Thoracic aorta (tissue), 2 donors: Measurements from ENCODE around the gene PAF1. TPM values are rescaled to one million over a fixed set of nuclear protein-coding genes. Genes with fewer than 3 reads are reported as not detected.

Experiments used
- ATAC-seq: fragments of 150-250 bp; one replicate; pipeline ENCODE4 v1.8.0; 2017; ENCODE audit warnings: low read depth; ENCODE audit not compliant: insufficient number of reproducible peaks, low FRiP score
- DNase-seq: peaks from one replicate; pipeline ENCODE4 v3.0.0-alpha.2; 2020; ENCODE audit warnings: low spot score
- H3K27ac ChIP-seq, 2 donors: fragments of 200-600 bp; sonication (generic); 1 replicate in 1 of 2; 2 replicates in 1 of 2; pipeline ENCODE4 v1.5.1; 2016; ENCODE audit warnings: mild to moderate bottlenecking in 2 of 2, moderate library complexity in 2 of 2
- H3K27me3 ChIP-seq: fragments of 200-600 bp; sonication (generic); replicated peaks from 2 replicates; pipeline ENCODE4 v1.6.0; 2016; ENCODE audit warnings: mild to moderate bottlenecking; ENCODE audit not compliant: insufficient read depth
- H3K36me3 ChIP-seq: fragments of 200-600 bp; sonication (generic); one replicate; pipeline ENCODE4 v1.5.1; 2016
- H3K4me1 ChIP-seq, 2 donors: fragments of 200-600 bp; sonication (generic); 1 replicate in 1 of 2; 2 replicates in 1 of 2; pipeline versions ENCODE4 v1.5.1 to v1.6.0; 2016; ENCODE audit warnings: low read depth in 2 of 2, mild to moderate bottlenecking in 1 of 2; ENCODE audit not compliant: control insufficient read depth in 1 of 2
- H3K4me3 ChIP-seq: fragments of 200-600 bp; sonication (generic); 2 replicates; pipeline ENCODE4 v1.5.1; 2016; ENCODE audit warnings: mild to moderate bottlenecking
- H3K9me3 ChIP-seq: fragments of 200-600 bp; sonication (generic); 2 replicates; pipeline ENCODE4 v1.5.1; 2016
- CTCF ChIP-seq: fragments of 200-600 bp; sonication (generic); IDR thresholded peaks from one replicate; pipeline ENCODE4 v1.5.1; 2019; ENCODE audit warnings: antibody characterized with exemption
- total RNA-seq, 2 donors: library from RNA; depleted of rRNA; stranded (reverse); fragments of >200 nt; gene quantifications; one replicate each; pipeline versions ENCODE4 v1.1.0 to v1.2.3, GENCODE V29; 2016

Gene PAF1
- total RNA-seq, 2 donors from 2014 or later: 25.7 to 34.5 TPM

DNA sequence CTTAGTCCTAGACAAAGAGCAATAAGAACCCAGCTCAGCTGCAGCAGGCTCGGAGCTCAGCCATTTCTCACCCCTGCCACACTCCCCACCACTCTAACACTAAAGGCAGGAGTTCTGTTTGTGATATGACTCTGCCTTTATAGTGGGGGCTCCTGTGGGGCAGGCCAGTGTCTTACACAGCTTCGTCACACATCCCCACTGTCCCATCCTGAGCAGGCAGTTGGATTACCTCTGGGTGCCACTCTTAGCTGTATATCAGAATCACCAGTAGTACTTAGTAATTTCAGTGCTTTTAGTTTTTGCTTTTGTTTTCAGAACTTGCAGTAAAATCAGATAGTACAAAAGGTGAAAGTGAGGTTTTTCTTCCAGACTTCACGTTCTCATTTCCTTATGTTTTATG, 31.9 kb downstream of the PAF1 start:
- H3K27me3 ChIP-seq: no peaks in the 10 kb centered on the region
- DNase-seq: no peak
- no peak overlapping the region for H3K27ac ChIP-seq
- TF ChIP-seq CTCF: no peak
- H3K4me1 ChIP-seq: peaks cover 0 to 7% of the 10 kb centered on the region in 2 donors
- H3K36me3 ChIP-seq: peaks cover 59% of the 10 kb centered on the region
- no peak for ATAC-seq
- H3K9me3 ChIP-seq: no peaks in the 10 kb centered on the region
- H3K4me3 ChIP-seq: no peak overlapping the region

DNA sequence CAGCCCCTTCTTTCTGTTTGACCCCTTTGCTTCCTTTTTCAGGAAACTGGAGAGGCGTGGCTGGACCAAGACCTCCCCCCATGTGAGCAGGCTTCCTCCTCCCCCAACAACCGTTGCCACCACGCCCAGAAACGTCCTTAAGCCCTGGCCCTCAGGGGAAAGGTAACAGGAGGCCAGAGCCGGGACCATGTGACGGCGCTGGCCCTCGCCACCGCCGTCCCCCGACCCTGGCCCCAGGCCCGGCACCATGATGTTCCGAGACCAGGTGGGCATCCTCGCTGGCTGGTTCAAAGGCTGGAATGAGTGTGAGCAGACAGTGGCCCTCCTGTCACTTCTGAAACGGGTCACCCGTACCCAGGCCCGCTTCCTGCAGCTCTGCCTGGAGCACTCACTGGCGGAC, 34.3 kb downstream of the PAF1 start:
- ATAC-seq (no peak), DNase-seq (no peak)
- no peak for TF ChIP-seq CTCF
- Histone ChIP-seq H3K9me3 (no peaks in the 10 kb centered on the region), H3K4me3 (no peak overlapping the region), H3K27me3 (no peaks in the 10 kb centered on the region), H3K27ac (no peak overlapping the region), H3K36me3 (peaks cover 60% of the 10 kb centered on the region), H3K4me1 (peaks cover 0 to under 1% of the 10 kb centered on the region in 2 donors)

DNA sequence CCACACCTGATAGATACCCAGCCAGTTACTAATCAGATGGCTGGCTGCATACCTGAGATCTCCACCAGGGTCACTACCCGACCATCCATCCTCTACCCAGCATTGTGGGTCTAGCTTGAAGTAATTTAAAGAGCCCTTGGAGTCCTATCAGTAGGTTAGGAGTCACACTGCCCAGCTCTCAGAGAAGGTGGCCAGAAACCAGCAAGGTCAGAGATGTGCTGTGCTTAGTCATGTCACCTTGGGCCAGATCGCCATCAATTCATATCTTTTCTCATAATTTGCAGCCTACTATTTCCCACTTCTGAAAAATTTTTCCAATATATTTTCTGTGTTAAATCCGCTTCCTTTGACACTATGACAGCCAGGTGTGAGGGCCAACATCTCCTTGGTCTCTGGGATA, 34.8 kb downstream of the PAF1 start:
- no peaks in the 10 kb centered on the region for H3K27me3 ChIP-seq
- H3K4me3 ChIP-seq: no peak overlapping the region
- H3K9me3 ChIP-seq: no peaks in the 10 kb centered on the region
- peaks cover 0 to 6% of the 10 kb centered on the region in 2 donors for H3K4me1 ChIP-seq
- ATAC-seq (no peak), DNase-seq (no peak)
- TF ChIP-seq CTCF: no peak
- H3K36me3 ChIP-seq: peaks cover 60% of the 10 kb centered on the region
- H3K27ac ChIP-seq: no peak overlapping the region

- Histone ChIP-seq H3K9me3 (no peaks in the 10 kb centered on the region), H3K27me3 (no peaks in the 10 kb centered on the region), H3K4me1 (peaks cover 0 to 8% of the 10 kb centered on the region in 2 donors), H3K4me3 (no peak overlapping the region), H3K27ac (no peak overlapping the region), H3K36me3 (peaks cover 53% of the 10 kb centered on the region)
- ATAC-seq (no peak), DNase-seq (no peak)
- TF ChIP-seq CTCF: no peak
Observed at GRCh38 chr19:39355253-39355652, 35.7 kb downstream of the PAF1 start.

GRCh38 chr19:39352381-39353255, 38.3 kb downstream of the PAF1 start:
- H3K4me1 ChIP-seq: peaks cover 0 to 9% of the 10 kb centered on the region in 2 donors
- H3K27me3 ChIP-seq: no peaks in the 10 kb centered on the region
- no peak overlapping the region for H3K27ac ChIP-seq
- H3K9me3 ChIP-seq: no peaks in the 10 kb centered on the region
- no peak for DNase-seq
- H3K4me3 ChIP-seq: no peak overlapping the region
- peaks cover 43% of the 10 kb centered on the region for H3K36me3 ChIP-seq
- no peak for TF ChIP-seq CTCF
- no peak for ATAC-seq
